Middle frontal gyrus (tissue), 1 donor: ENCODE data around the gene UGT1A5.

Source experiments
- DNase-seq: peaks from one replicate; pipeline ENCODE4 v3.0.0-alpha.2; 2015; ENCODE audit warnings: low spot score; ENCODE audit errors: extremely low spot score

The UGT1A5 gene

DNA sequence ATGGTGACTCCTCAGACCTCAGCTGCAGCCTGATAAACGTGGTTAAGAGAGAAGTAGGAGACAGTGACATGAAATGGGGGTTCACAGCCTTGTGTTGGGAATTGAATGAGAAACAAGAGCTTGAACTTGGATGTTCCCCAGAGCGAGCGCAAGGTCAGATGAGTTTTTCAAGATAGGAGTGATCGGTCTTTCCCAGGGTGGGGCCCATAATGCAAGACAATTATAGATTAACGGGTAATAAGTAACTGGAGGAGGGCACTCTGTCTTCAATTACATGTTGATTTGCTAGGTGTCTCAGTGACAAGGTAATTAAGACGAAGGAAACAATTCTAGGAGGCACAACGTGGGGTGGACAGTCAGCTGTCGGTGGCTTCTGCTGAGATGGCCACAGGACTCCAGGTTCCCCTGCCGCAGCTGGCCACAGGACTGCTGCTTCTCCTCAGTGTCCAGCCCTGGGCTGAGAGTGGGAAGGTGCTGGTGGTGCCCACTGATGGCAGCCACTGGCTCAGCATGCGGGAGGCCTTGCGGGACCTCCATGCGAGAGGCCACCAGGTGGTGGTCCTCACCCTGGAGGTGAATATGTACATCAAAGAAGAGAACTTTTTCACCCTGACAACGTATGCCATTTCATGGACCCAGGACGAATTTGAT lies at the start of gene UGT1A5:
Gene UGT1A5, plus strand, starts transcription at position 297 of the 651 bp plus-strand sequence. Its CDS starts 85 bp downstream, at position 382.
- DNase-seq, result no peak

DNA sequence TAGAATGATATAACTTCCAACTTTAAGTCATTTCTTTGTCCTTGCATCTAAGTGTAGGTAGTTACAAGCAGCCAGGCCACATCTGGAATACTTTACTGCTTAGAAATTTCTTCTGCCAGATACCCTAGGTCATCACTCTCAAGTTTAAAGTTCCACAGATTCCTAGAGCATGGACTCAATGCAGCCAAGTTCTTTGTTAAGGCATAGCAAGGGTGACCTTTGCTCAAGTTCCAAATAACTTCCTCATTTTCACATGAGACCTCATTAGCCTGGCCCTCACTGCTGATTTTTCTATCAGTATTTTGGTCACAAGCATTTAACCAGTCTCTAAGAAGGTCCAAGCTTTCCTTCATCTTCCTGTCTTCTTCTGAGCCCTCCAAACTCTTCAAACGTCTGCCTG lies 48.8 kb upstream of the UGT1A5 start:
- DNase-seq, result no peak

DNA sequence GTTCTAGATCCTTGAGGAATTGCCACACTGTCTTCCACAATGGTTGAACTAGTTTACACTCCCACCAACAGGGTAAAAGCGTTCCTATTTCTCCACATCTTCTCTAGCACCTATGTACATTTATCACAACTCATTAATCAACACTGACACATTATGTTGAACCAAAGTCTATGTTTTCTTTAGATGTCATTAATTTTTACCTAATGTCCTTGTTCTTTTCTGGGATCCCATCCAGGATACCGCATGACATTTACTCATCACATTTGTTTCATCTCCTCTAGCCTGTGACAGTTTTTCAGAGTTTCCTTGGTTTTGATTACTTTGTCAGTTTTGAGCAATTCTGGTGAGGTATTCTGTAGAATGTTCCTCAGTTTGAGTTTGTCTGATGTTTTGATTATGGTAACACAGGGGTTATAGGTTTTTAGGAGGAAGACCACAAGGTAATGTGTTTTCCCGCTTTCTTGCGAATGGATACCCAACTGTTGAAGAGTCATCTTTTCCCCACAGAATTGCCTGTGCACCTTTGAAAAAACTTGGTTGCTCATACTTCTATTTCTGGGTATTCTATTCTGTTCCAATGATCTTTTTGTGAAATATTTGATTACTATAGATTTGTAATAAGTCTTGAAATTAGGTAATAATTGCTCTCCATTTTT lies 44.0 kb upstream of the UGT1A5 start:
- DNase-seq, result no peak

- DNase-seq, result no peak
Observed at GRCh38 chr2:233671290-233672161, 41.2 kb upstream of the UGT1A5 start, which contains the start of gene UGT1A9. TSS of gene UGT1A9 (plus strand) at chr2:233671898. CDS start at chr2:233671935, 37 bp downstream.

- no peak for DNase-seq
Observed at GRCh38 chr2:233672886-233673285, 39.8 kb upstream of the UGT1A5 start.

- no peak for DNase-seq
Observed at GRCh38 chr2:233673896-233674295, 38.8 kb upstream of the UGT1A5 start.

- DNase-seq, result no peak
Observed at GRCh38 chr2:233674314-233674713, 38.4 kb upstream of the UGT1A5 start.

- no peak for DNase-seq
Observed at GRCh38 chr2:233674995-233675394, 37.7 kb upstream of the UGT1A5 start.

- no peak for DNase-seq
Observed at GRCh38 chr2:233676046-233676445, 36.7 kb upstream of the UGT1A5 start.

DNA sequence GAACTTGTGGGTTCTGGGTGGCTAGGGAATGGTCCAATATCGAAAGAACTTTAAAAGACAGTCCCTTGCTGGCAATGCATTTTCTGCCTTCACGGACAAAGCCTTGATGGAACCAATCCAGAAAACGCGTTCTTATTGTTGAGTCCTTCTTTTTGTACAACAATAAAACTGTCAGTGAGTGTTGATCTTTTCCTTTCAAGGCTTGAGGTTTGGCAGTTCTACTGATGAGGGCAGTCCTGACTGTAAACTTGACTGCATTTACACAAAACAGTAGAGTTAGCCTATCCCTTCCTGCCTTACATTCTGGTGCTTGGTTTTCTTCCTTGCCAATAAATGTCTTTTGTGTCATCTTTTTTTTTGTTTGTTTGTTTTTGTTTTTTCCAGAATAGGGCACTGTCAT lies 33.5 kb upstream of the UGT1A5 start:
- no peak for DNase-seq

GRCh38 chr2:233680361-233681045 lies 32.2 kb upstream of the UGT1A5 start:
- no peak for DNase-seq

DNA sequence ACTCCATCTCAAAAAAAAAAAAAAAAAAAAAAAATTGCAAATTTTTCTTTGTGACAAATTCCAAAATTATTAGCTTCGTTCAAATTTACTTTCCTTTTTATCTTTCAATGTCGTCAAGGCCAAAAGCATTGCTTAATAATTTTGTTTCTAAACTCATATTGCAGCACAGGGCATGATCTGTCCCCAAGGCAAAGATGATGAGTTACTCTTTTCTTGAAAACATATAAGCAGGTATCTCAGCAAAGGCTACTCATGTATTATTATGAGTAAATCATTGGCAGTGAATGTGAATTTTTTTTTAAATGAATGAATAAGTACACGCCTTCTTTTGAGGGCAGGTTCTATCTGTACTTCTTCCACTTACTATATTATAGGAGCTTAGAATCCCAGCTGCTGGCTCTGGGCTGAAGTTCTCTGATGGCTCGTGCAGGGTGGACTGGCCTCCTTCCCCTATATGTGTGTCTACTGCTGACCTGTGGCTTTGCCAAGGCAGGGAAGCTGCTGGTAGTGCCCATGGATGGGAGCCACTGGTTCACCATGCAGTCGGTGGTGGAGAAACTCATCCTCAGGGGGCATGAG lies 31.1 kb upstream of the UGT1A5 start, which contains the start of gene UGT1A7:
Gene UGT1A7, plus strand, starts transcription at position 381 of the 579 bp plus-strand sequence. Its CDS starts 37 bp downstream, at position 418.
- DNase-seq, result no peak

DNA sequence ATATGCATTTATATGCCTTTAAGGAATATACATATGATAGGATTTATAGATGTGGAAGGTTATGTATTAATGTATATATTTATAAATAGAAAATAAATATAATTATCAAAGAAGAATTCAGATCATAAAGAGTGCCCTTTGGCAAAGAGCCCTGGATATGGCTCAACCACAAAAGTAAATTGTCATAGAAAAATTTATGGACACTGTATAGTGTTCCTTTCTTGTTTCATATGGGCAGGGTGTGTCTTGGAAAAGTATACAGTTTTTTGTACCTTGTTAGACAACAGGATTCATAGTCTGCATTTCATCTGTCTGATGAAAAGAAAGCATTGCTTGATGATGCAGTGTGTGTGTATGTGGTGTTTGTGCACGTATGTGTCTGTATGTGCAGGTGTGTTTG lies 28.1 kb upstream of the UGT1A5 start:
- DNase-seq, result no peak

- no peak for DNase-seq
Observed at GRCh38 chr2:233686928-233687327, 25.8 kb upstream of the UGT1A5 start.

DNA sequence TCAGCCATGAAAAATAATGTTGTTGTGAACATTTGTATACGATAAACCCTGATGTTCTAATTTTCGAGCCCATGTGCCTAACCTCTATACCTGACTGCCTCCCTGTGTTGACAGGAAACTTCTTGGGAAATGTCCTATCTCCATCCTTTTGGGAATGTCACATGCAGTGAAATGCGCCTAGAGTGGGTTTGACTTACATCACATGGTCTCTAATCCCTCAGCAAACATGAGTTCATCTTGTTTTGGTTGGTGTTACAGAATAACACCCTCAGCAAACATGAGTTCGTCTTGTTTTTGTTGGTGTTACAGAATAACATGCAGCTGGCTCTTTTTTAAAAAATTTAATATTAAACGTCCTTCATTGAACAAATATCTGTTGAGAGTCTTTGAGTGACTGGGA lies 24.4 kb upstream of the UGT1A5 start:
- DNase-seq, result no peak

DNA sequence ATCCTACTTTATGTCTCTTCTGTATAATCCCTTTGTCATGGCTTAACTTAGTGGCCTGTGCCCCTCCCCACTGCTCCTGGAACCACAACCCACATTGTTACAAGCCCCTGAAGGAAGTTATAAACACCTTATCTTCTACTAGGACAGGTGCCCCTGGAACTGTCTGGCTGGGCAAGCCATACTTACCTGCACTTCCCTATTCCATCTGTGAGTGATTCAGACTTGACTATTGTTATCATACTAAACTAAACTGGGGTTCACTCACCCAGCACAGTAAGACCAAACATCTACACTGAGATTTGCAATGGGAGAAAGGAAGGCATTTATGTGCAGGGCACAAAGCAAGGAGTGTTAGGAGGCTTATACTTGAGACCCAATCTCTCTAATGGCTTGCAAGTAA lies 23.7 kb upstream of the UGT1A5 start:
- DNase-seq, result no peak

- DNase-seq, result no peak
Observed at GRCh38 chr2:233689501-233689900, 23.2 kb upstream of the UGT1A5 start.

DNA sequence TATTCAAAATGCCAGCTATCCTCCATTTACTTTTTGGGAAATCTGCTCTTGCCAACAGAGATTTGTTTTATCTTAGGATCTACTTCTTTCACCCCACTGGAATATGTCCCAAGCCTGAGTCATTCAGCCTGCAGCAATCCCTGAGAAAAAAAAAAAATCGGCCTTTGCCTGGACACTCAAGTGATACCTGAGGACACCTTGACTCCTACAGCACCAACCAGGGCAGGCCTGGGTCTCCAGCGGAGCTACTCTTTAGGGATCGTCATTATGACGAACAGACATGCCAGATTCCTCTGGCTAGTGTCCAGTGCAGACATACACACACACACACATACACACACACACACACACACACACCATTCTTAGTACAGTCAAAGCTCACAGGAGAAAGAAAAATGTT lies 22.3 kb upstream of the UGT1A5 start:
- no peak for DNase-seq

DNA sequence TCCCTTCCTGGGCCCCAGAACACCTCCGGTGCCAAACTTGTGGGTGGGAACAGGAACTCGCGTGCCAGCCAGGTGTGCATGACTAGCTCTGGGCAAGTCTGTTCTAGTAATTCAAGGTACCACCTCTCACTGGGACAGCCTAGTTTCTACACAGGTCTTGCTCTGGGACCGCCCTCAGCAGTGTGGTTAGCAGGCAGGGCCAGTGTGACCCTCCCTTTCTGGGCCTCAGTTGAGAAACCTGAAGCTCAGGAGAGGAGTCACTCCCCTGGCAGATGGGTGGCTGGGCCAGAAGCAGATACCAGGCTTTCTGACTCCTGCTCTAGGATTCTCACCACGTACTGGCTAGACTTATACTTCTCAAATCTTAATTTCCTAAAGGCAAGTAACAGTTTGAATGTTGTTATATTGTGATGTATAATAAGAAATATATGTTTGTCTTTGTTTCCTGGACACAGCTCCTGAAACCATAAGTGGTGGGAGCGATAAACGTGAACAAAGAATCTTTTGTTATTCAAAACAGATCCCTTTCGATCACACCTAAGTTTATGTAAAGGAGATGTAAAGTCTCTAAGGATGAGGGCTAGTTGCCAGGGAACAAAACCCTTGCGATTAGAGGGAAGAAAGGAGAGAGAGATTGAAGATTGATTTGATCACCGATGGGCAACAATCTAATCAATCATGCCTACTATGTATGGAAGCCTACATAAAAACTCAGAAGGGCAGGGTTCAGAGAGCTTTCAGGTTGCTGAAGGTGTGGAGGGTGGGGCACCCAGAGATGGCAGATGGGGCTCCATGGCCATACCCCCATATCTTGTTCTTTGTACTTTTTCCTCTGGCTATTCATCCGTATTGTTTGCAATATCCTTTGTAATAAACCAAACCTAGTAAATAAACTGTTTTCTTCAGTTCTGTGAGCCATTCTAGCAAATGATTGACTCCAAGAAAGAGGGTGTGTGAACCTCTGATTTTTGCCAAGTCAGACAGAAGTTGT lies 21.0 kb upstream of the UGT1A5 start:
- DNase-seq, result no peak

DNA sequence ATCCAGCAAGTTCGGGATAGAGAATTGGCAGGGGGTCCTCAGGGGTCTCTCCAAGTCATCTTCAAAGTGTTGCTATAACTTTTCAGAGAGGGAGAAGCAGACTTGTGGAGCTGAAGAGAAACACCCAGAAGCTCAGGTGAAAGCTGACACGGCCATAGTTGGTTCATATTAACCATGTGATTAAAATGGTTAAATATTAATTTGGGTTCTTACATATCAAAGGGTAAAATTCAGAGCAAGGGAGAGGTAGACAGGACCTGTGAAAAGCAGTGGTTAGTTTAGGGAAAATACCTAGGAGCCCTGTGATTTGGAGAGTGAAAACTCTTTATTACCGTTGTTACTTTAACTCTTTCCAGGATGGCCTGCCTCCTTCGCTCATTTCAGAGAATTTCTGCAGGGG lies 20.1 kb upstream of the UGT1A5 start, which contains the start of gene UGT1A6:
Gene UGT1A6, plus strand, starts transcription at position 243 of the 400 bp plus-strand sequence. Its CDS starts 115 bp downstream, at position 358.
- no peak for DNase-seq
